Upper lobe of left lung (tissue), 4 donors: ENCODE data around the gene MPPED2.

Experiments used
- POLR2AphosphoS5 ChIP-seq, 2 donors: sonication (generic); formaldehyde crosslinking; IDR thresholded peaks; one replicate each; pipeline ENCODE4 v1.5.1; 2017; ENCODE audit warnings: antibody characterized with exemption in 2 of 2
- TF ChIP-seq, protein P1 (sequence below), 6 experiments: fragments of 450-650 bp in 4 of 6; fragments of 200-600 bp in 2 of 6; sonication (generic) in 2 of 6; IDR thresholded peaks; one replicate each; pipeline ENCODE4 v1.5.1; 2016 to 2019; ENCODE audit warnings: antibody characterized with exemption in 6 of 6

DNA sequence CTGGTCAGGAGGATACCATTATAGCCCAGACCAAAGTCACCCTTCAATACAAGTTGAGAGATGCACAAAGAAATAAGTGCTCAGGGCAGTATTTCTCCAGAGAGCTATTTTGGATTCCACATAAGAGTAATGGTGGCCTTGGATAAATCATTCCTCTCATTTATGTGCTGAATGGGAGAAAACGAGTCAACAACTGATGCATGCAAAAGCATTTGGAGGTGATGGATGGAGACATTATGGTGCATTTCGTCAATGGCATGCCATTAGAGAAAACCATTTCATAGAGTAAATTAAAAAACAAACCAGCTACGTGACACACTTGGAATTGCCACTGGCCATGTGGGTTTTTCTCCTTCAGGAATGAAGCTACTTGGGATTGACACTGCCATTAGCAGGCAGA is 182.0 kb downstream of the MPPED2 start:
- TF ChIP-seq, protein P1, sequence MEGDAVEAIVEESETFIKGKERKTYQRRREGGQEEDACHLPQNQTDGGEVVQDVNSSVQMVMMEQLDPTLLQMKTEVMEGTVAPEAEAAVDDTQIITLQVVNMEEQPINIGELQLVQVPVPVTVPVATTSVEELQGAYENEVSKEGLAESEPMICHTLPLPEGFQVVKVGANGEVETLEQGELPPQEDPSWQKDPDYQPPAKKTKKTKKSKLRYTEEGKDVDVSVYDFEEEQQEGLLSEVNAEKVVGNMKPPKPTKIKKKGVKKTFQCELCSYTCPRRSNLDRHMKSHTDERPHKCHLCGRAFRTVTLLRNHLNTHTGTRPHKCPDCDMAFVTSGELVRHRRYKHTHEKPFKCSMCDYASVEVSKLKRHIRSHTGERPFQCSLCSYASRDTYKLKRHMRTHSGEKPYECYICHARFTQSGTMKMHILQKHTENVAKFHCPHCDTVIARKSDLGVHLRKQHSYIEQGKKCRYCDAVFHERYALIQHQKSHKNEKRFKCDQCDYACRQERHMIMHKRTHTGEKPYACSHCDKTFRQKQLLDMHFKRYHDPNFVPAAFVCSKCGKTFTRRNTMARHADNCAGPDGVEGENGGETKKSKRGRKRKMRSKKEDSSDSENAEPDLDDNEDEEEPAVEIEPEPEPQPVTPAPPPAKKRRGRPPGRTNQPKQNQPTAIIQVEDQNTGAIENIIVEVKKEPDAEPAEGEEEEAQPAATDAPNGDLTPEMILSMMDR (IDR thresholded peaks at IDR 0.05) = no peak
- TF ChIP-seq POLR2AphosphoS5 (IDR thresholded peaks at IDR 0.05) = no peak
